ENCODE measurements around the gene ROCK2. TPM values are rescaled to one million over a fixed set of nuclear protein-coding genes. Genes with fewer than 3 reads are reported as not detected.
A peak's percentile ranks its signal among the peaks of the same experiment; 100 is the strongest.

The ROCK2 gene
- total and polyA plus RNA-seq, 2 of the 13 experiments (the other 11 are each of a cell fraction or from before 2014, with no cell fraction given), result 38.1 to 119 TPM

- TF ChIP-seq ZNF280D (CRISPR knock-in tag; IDR thresholded peaks at IDR 0.05) (no peak), KLF11 (CRISPR knock-in tag; IDR thresholded peaks at IDR 0.05) (no peak), ATM (IDR thresholded peaks at IDR 0.05; ENCODE audit: borderline replicate concordance) (no peak), KDM6A (CRISPR knock-in tag; IDR thresholded peaks at IDR 0.05; ENCODE audit: low read depth) (peak; percentile 39; the same call in 1 of the 2 replicates), ATF3 (CRISPR knock-in tag; IDR thresholded peaks at IDR 0.05) (no peak), MED8 (CRISPR knock-in tag; IDR thresholded peaks at IDR 0.05; ENCODE audit: insufficient replicate concordance) (no peak), HOXA3 (CRISPR knock-in tag; IDR thresholded peaks at IDR 0.05) (peak; percentile 67; the same call in 1 of the 2 replicates), PLSCR1 (CRISPR knock-in tag; IDR thresholded peaks at IDR 0.05; ENCODE audit: borderline replicate concordance) (no peak), CENPT (CRISPR knock-in tag; IDR thresholded peaks at IDR 0.05; ENCODE audit: low read depth) (no peak), RFX1 (IDR thresholded peaks at IDR 0.05) (no peak), ZBTB33 (CRISPR knock-in tag; IDR thresholded peaks at IDR 0.05) (peak; percentile 91), FOXK2 (IDR thresholded peaks at IDR 0.05) (no peak), IKZF1 (IDR thresholded peaks at IDR 0.05) (no peak), MIER3 (CRISPR knock-in tag; IDR thresholded peaks at IDR 0.05; ENCODE audit: borderline replicate concordance) (peak; percentile 50; the same call in 1 of the 2 replicates), PATZ1 (CRISPR knock-in tag; IDR thresholded peaks at IDR 0.05) (peak; percentile 68), KAT2B (IDR thresholded peaks at IDR 0.05; ENCODE audit: borderline replicate concordance, low read depth, low read length) (no peak), RBM22 (optimal IDR thresholded peaks at IDR 0.05; ENCODE audit: low read length) (peak; percentile 81), TMF1 (CRISPR knock-in tag; IDR thresholded peaks at IDR 0.05; ENCODE audit: low read depth) (0 out of 2 replicates have a peak, but pooled peaks have one; percentile 20), ZFP37 (CRISPR knock-in tag; IDR thresholded peaks at IDR 0.05; ENCODE audit: borderline replicate concordance) (peak; percentile 88)
Measured at GRCh38 chr2:11355194-11356053, 11.0 kb upstream of the ROCK2 start (continued).

All from HepG2 (cell line).